ENCODE measurements around the gene MBNL2.

The MBNL2 gene

GRCh38 chr13:97234236-97234635, 12.1 kb downstream of the MBNL2 start:
- DNase-seq (ENCODE audit: low read depth), result no peak

DNA sequence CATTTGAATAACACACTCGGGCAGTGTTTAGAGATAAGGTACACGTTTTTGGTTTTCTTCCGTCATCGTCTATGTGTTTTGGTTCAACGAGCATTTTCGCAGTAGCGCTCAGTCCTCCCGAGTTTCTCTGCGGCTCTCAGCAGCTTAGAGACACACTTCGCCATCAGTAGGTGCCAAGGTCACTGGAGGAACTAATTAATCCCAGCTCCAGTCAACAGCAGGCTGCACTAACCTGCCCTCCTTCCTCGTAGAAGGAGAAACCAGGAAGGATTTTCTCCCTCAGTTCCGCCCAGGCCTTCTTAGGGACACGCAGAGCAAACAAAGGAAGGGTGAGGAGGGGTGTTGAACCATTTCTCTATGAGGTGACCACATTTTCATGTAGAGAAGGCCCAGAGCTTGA, 12.6 kb downstream of the MBNL2 start:
- DNase-seq (ENCODE audit: low read depth), result no peak

GRCh38 chr13:97235549-97236231, 13.6 kb downstream of the MBNL2 start:
- DNase-seq (ENCODE audit: low read depth), result no peak

GRCh38 chr13:97237388-97237787, 15.3 kb downstream of the MBNL2 start:
- DNase-seq (ENCODE audit: low read depth), result no peak

GRCh38 chr13:97238432-97238831, 16.3 kb downstream of the MBNL2 start:
- DNase-seq (ENCODE audit: low read depth), result no peak

- no peak for DNase-seq (ENCODE audit: low read depth)
These were observed 16.8 kb downstream of the MBNL2 start for GRCh38 chr13:97238883-97239282.

- no peak for DNase-seq (ENCODE audit: low read depth)
These were observed 17.2 kb downstream of the MBNL2 start for GRCh38 chr13:97239306-97239705.

DNA sequence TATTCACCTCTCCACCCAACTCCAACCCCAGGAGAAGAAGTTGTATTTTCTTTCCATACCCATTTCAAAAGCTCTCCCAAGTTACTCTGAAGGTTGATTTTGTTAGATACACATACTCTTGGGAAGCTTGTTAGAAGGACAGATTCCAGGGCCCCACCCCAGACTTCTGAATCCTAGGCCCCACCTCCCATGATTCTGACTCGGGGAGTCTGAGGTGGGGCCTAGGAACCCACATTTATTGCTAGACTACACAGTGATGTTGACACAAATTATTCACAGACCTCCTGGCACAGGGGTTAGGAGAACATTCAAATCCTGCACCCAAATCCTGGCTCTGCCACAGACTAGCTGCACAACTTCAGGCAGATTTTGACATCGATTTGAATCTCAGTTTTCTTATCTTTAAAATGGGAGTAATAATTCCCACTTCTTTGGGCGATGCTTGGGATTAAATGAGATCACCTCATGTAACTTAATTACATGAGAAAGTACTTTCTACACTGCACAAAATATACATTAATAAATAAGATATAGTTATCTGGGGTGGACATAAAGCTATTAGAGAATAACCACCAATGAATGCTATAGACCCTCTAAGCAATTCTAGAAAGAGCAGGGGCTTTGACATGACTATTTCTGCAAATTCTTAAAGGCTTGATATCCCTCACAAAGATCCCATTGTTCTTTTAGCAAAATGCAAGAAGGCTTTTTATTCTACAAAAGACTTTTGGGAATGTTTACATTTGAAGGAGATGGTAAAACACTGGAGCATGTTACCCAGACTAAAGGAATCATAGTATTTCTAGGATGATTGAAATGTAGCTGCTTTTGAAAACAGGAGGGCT, 18.0 kb downstream of the MBNL2 start:
- DNase-seq (ENCODE audit: low read depth), result no peak

- no peak for DNase-seq (ENCODE audit: low read depth)
These were observed 18.9 kb downstream of the MBNL2 start for GRCh38 chr13:97240788-97241734.

DNA sequence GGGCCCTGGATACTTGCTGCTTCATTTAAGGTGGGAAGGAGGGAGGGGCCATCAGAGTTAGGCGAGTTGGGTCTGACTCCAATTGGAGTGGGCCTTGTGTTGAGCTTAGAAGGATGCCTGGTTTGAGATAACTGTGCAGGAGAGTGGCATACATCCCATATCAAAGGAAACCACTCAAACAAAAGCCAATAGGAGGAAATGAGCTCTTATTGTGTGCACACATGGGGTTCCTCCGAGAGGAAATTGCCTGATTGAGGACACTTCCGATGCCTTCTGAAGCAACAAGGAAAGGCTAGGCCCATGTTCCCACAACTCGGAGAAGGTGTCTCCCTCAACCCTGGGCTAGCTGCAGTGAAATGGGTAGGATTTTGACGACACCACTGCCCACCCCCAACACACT, 19.6 kb downstream of the MBNL2 start:
- DNase-seq (ENCODE audit: low read depth), result no peak

DNA sequence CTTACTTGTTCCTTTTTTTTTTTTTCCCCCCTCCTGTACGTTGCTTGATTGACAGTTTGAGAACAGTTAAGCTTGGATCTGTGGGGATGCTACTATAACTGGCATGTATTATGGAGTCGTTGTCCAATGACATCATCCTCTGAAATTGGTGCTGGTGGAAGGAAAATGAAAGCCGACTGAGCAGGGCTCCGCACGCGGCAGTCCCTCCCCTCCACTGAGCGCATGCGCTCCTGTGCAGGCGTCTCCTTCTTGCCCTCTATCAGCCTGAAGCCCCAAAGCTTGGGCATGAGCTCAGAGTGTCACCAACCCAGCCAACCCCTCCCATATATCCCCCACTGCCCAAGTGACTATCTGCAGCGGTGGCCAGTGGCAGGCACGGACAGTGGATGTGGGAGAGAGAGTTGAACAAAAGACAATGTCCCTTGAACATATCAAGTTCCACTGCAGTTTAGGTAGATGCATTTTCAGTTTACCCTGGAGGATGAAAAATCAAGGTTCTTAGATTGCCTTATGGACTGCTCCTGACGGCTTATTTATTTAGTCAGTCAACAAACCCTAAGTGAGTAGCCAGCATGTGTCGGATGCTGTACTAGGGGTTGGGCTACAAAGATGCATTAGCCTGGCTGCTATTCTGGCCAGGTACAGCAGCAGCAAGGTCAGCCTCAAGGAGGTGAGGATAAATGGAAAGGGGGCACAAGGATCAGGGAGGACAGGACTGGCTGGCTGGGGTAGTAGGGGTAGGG, 20.8 kb downstream of the MBNL2 start:
- DNase-seq (ENCODE audit: low read depth), result no peak

DNA sequence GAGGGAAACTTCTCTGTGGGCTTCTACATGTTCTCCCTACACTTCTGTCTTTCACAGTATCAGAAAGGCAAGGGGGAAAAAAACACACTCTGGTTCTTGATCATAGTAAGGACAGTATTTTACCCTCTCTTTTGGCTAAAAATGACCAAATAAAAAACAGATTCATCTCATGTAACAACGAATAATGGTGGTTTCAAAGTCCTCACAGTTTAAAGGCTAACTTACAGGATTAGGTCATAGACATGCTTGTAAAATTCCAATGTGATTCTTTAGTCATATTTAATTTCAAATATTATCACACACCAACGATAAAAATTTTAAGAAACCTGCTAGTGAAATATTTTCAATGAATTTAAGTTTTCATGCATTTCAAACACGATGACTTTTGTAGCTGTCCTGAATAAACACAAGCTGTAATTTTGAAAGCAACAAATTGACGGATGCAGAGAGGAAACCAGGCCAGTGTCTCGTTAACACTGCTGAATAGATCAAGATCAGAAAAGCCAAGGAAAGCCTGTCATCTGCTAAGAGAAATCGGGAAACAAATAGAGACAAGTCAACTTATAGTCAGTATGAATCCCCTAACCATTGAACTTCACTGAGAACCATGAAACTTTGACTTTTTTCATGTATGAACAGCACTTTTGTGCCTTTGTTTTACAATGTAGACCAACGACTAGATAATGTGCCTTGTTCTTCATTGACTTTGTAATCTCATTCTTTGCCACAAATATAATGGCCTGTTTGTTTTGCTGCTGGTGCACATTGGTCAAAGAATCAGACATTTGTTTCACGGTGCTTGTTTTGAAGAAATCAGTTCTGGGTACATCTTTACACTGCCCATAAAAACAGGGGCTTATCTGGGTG, 22.0 kb downstream of the MBNL2 start:
- no peak for DNase-seq (ENCODE audit: low read depth)

DNA sequence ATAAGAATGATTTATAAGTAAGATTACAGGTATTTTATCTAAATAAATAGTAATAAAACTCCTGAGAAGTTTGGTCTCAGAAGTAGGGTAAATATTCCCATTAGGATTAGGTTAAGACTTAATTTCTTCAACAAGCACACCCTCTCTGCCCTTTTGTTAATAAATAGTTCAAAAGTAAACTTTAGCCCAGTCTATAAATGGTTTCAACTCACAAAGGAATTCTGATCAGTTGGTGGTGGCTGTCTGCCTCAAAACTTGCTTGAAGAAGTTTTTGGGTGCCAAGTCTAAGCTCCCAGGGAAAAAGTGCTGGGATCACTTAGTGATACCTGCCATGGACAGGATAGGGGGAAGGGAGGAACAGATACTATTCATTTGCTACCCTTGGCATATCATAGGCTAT, 22.9 kb downstream of the MBNL2 start:
- DNase-seq (ENCODE audit: low read depth), result no peak

DNA sequence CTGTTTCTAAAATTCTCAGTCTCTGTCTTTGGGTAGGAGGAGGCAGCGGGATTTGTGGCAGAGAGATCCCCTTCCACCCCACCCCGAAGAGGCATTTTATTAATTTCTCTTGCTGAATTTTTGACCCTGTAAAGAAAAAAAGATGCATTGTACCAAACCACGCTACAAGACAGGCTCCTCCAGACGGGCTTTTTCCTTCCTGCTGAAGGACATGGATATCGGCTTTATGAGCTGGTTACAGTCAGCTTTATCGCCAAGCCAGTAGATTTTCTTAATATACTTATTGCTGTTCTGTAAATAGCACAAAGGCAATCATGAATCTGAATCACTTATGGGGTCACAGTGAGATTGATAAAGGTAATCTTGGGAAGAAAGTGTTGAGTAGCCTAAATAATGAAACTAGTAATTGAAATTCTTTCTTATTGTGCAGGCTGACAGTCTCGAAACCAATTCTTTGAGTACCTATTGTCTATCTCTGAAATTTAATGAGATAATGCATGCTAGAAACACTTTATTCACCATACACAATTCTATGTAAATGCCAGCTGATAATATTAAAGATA, 24.5 kb downstream of the MBNL2 start:
- no peak for DNase-seq (ENCODE audit: low read depth)

DNA sequence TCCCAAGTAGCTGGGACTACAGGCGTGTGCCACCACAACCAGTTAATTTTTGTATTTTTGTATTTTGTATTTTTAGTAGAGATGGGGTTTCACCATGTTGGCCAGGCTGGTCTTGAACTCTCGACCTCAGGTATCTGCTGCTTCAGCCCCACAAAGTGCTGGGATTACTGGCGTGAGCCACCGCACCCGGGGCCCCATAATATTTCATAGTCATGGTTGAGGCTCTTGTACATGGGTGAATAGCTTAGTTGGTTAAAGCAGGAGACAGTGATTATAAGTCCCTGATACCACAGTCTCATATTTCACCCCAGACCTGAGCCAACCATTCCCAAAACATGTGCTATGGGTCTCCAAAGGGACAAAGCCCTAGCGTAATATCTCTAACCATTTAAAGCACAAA, 26.1 kb downstream of the MBNL2 start:
- no peak for DNase-seq (ENCODE audit: low read depth)

DNA sequence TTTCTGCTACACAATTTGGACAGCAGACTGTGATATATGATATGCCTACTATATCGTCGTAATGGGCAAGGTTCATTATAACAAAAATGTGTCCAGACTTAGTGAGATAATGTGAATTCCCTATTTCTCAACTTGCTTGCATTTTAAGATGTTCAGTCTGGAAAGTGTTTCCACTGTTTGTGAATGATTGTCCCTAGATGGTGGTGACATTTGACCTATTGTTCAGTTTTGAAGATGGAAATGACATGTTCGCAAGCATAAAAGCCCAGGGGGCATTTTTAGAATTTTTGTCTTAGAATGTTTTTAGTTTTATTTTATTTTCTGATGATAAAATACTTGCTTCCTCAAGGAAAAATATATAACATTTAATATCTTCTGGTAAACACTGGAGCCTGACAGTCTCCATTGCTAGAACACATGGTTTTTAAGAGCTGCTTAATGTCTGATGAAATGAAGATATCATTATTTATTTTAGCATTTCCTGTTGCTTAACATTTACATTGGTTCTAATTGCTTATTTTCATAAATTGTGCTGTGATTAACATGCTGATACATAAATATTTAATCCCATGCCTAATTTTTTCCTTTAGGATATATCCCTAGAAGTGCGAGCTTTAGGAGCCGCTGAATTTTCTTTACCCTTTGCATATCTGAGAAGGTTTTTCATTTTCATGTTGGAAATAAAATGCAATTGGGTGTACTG, 27.1 kb downstream of the MBNL2 start:
- no peak for DNase-seq (ENCODE audit: low read depth)

- no peak for DNase-seq (ENCODE audit: low read depth)
These were observed 27.8 kb downstream of the MBNL2 start for GRCh38 chr13:97249796-97250495.

DNA sequence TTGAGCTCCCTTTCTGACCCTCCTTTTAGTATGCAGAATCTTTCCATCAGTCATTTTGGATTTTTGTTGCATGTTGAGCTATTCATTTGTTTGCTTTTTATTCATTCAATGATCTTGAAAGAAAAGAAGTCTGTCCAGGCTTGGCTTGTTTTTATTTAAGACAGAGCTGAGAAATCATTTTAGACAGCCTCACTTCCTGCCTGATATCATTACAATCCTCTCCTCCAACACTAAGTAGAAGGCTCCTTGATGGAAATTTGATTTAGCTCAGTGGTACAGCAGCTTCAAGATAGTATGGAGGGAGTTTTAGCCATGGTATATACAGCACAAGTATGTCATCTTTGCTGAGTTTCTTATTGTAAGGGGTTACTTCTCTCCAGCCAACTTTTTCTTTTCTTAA, 28.4 kb downstream of the MBNL2 start:
- DNase-seq (ENCODE audit: low read depth), result no peak

DNA sequence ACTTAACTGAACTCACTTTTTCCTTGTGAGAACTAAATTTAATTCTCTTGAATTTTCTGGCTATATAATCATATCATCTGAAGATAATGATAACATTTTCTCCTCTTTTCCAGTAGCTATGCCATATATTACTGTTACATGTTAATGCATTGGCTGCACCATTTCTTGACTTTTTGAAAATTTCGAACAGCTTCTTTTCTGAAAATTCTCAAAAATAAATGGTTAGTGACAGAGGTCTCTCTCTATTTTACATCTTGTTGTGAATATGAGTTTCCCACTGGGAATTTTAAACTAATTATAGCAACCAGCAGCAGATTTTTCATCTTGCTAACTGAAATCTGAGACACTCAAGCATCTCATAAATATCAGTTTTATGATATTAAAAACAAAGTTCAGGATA, 30.6 kb downstream of the MBNL2 start:
- no peak for DNase-seq (ENCODE audit: low read depth)

Data from HS-5 (cell line).